ENCODE results near the gene NDUFS2. TPM values are rescaled to one million over a fixed set of nuclear protein-coding genes. Genes with fewer than 3 reads are reported as not detected.

Gene NDUFS2
- total and polyA plus RNA-seq, 9 of the 15 experiments (the other 6 are each of a cell fraction or from before 2014, with no cell fraction given): 70.0 to 176 (median 141) TPM

DNA sequence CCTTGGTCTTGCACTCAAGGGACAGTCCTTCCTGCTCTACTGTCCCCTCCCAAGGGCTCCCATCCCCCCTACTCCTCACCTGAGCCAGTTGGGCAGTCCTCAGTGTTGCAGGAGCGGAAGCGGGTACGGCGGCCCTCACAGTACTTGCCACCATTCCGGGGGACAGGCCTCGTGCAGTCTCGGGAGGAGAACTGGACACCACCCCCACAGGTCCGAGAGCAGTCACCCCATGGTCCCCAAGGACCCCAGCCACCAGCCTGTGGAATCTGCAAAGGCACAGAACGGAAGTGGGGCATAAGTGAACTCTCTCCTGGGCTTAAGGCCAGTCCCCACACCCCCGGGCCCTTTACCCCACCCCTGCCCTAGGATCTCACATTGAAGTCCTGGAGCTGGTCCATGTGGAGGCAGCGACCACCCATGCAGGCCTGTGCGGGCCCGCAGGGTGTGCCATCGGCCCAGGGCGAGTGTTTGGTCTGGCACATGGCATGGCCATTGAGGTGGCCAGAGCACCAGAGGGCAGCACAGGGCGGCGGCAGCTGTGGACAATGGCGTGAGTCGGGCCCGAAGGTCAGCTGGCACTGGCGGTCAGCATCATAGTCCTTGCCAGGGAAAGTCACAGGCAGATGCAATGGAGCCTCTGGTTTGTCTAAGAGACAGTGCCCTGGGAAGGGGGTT, 8.5 kb upstream of the NDUFS2 start (continued):
- TF ChIP-seq, protein P1, sequence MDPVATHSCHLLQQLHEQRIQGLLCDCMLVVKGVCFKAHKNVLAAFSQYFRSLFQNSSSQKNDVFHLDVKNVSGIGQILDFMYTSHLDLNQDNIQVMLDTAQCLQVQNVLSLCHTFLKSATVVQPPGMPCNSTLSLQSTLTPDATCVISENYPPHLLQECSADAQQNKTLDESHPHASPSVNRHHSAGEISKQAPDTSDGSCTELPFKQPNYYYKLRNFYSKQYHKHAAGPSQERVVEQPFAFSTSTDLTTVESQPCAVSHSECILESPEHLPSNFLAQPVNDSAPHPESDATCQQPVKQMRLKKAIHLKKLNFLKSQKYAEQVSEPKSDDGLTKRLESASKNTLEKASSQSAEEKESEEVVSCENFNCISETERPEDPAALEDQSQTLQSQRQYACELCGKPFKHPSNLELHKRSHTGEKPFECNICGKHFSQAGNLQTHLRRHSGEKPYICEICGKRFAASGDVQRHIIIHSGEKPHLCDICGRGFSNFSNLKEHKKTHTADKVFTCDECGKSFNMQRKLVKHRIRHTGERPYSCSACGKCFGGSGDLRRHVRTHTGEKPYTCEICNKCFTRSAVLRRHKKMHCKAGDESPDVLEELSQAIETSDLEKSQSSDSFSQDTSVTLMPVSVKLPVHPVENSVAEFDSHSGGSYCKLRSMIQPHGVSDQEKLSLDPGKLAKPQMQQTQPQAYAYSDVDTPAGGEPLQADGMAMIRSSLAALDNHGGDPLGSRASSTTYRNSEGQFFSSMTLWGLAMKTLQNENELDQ (CRISPR knock-in tag; IDR thresholded peaks at IDR 0.05; ENCODE audit: borderline replicate concordance): no peak
- no peak for TF ChIP-seq NCOA1 (IDR thresholded peaks at IDR 0.05; ENCODE audit: low read depth)

DNA sequence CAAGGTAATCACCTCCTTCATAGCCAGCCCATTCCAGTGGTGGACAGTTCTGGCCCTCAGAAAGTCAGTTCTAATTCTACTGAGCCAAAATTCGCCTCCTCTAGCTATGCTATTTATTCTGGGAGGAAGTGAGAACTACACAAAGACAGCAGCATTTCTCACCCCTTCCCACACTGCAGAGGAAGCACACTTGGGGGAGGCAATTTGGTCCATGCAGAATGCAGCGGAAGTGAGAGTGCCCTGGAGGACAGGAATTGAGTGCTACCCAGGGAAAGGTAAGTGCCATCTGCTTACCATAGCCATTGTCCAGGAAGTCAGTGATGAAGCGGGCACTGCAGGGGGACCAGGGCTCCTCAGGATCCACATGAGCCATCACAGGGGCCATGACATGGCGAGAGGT, 7.0 kb upstream of the NDUFS2 start:
- no peak overlapping the region for H3K4me3 ChIP-seq
- H3K4me1 ChIP-seq (replicated peaks in 1 of 2; ENCODE audit: control insufficient read depth in 2 of 2, insufficient read depth in 2 of 2, low read length in 2 of 2): peaks cover 43 to 55% of the 10 kb centered on the region in 2 experiments
- POLR2A ChIA-PET: interaction anchor here (1.5 kb wide), 1 partner anchor 13 kb away, joined by 4 read pairs; no protein-coding TSS in a partner anchor
- H3K9me3 ChIP-seq (replicated peaks; ENCODE audit: control insufficient read depth, insufficient read depth, low read depth, low read length): no peaks in the 10 kb centered on the region
- no peaks in the 10 kb centered on the region for H3K27me3 ChIP-seq (ENCODE audit: control insufficient read depth in 2 of 2, insufficient read depth in 2 of 2, low read length in 2 of 2)
- no peak for FAIRE-seq
- 66% methylated on average over 4 of the region's 4 CpGs for WGBS (ENCODE audit: insufficient coverage, low coverage, missing lambda C conversion rate)
- H3K4me2 ChIP-seq (ENCODE audit: insufficient read depth, low read length): no peak overlapping the region
- intact Hi-C loops (cut with micrococcal nuclease) (no loop called here), in situ Hi-C loops (cut with MboI) (no loop called here)
- CTCF ChIA-PET (ENCODE audit: low intra/inter-chr PET ratio): no interaction called here
- H3K9me1 ChIP-seq (ENCODE audit: control insufficient read depth, insufficient read depth, low read length): no peaks in the 10 kb centered on the region
- no peaks in the 10 kb centered on the region for H3K36me3 ChIP-seq (ENCODE audit: control insufficient read depth, insufficient read depth, low read length)
- no peak overlapping the region for H3K9ac ChIP-seq (ENCODE audit: insufficient read depth in 1 of 2, low read depth in 2 of 2, low read length in 2 of 2)
- H3K27ac ChIP-seq (ENCODE audit: extremely low read depth, low read depth, low read length): no peak overlapping the region
- no peak for DNase-seq (ENCODE audit: extremely low read depth in 1 of 4, low spot score in 3 of 4)
- H3K79me2 ChIP-seq (ENCODE audit: control insufficient read depth, insufficient read depth, low read length): no peaks in the 10 kb centered on the region
- no TSS peak for BruUV-seq (replicated peaks)
- no peak for ATAC-seq
- no peaks in the 10 kb centered on the region for H4K20me1 ChIP-seq (replicated peaks; ENCODE audit: control insufficient read depth, insufficient read depth, low read length)
- H2AFZ ChIP-seq (ENCODE audit: low read depth, low read length): no peak overlapping the region
- TF ChIP-seq ETV1 (tag; conservative IDR thresholded peaks at IDR 0.05; ENCODE audit: low read depth): no peak
- TF ChIP-seq, protein P2, sequence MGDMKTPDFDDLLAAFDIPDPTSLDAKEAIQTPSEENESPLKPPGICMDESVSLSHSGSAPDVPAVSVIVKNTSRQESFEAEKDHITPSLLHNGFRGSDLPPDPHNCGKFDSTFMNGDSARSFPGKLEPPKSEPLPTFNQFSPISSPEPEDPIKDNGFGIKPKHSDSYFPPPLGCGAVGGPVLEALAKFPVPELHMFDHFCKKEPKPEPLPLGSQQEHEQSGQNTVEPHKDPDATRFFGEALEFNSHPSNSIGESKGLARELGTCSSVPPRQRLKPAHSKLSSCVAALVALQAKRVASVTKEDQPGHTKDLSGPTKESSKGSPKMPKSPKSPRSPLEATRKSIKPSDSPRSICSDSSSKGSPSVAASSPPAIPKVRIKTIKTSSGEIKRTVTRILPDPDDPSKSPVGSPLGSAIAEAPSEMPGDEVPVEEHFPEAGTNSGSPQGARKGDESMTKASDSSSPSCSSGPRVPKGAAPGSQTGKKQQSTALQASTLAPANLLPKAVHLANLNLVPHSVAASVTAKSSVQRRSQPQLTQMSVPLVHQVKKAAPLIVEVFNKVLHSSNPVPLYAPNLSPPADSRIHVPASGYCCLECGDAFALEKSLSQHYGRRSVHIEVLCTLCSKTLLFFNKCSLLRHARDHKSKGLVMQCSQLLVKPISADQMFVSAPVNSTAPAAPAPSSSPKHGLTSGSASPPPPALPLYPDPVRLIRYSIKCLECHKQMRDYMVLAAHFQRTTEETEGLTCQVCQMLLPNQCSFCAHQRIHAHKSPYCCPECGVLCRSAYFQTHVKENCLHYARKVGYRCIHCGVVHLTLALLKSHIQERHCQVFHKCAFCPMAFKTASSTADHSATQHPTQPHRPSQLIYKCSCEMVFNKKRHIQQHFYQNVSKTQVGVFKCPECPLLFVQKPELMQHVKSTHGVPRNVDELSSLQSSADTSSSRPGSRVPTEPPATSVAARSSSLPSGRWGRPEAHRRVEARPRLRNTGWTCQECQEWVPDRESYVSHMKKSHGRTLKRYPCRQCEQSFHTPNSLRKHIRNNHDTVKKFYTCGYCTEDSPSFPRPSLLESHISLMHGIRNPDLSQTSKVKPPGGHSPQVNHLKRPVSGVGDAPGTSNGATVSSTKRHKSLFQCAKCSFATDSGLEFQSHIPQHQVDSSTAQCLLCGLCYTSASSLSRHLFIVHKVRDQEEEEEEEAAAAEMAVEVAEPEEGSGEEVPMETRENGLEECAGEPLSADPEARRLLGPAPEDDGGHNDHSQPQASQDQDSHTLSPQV (IDR thresholded peaks at IDR 0.05): no peak
- TF ChIP-seq, protein P3, sequence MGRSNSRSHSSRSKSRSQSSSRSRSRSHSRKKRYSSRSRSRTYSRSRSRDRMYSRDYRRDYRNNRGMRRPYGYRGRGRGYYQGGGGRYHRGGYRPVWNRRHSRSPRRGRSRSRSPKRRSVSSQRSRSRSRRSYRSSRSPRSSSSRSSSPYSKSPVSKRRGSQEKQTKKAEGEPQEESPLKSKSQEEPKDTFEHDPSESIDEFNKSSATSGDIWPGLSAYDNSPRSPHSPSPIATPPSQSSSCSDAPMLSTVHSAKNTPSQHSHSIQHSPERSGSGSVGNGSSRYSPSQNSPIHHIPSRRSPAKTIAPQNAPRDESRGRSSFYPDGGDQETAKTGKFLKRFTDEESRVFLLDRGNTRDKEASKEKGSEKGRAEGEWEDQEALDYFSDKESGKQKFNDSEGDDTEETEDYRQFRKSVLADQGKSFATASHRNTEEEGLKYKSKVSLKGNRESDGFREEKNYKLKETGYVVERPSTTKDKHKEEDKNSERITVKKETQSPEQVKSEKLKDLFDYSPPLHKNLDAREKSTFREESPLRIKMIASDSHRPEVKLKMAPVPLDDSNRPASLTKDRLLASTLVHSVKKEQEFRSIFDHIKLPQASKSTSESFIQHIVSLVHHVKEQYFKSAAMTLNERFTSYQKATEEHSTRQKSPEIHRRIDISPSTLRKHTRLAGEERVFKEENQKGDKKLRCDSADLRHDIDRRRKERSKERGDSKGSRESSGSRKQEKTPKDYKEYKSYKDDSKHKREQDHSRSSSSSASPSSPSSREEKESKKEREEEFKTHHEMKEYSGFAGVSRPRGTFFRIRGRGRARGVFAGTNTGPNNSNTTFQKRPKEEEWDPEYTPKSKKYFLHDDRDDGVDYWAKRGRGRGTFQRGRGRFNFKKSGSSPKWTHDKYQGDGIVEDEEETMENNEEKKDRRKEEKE (IDR thresholded peaks at IDR 0.05; ENCODE audit: borderline replicate concordance in 1 of 2, control insufficient read depth in 1 of 2, low read depth in 2 of 2, low read length in 1 of 2): no peak
- no peak for TF ChIP-seq NRF1 (conservative IDR thresholded peaks at IDR 0.05 in 1 of 2, IDR thresholded peaks at IDR 0.05 in 1 of 2)
- TF ChIP-seq FOXJ2 (tag; IDR thresholded peaks at IDR 0.05): no peak
- no peak for TF ChIP-seq ZNF197 (CRISPR knock-in tag; IDR thresholded peaks at IDR 0.05; ENCODE audit: low read depth)
